ENCODE results near the gene TECTB. TPM values are rescaled to one million over a fixed set of nuclear protein-coding genes. Genes with fewer than 3 reads are reported as not detected.
"Not testable (repeated sequence)": the region's sequence is repeated elsewhere in the genome, so short reads cannot be mapped to it uniquely, and the experiment has no call there.

Gene TECTB
- not detected in 2 replicates for total RNA-seq (2014; rRNA removed)
- not detected for polyA plus RNA-seq (2012)

- no peak for DNase-seq (ENCODE audit: low read depth)
Measured at GRCh38 chr10:112283100-112283499, at the start of gene TECTB. TSS of gene TECTB (plus strand) at chr10:112283400. CDS start at chr10:112283735, 335 bp downstream.

DNA sequence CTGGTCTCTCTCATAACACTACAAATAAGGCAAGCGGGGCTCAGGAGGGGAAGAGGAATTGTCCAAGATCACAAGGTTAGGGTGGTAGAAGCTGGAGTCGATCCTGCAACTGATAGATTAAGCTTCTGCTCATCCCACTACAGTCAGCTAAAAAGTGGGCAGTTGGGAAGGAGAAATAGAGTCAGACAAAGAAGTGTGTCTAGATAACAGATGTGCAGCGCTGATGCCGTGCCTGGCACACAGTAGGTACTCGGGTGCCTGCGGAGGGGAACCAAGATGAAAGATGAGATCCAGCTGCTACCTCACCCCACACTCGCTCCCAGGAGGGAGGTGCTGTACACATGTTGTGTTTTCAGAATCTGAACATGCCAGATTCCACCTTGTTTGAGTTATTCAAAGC lies 48.1 kb upstream of the TECTB start:
- no peak for DNase-seq (ENCODE audit: low read depth)

- DNase-seq (ENCODE audit: low read depth) = no peak
Measured at GRCh38 chr10:112235920-112236319, 47.3 kb upstream of the TECTB start.

DNA sequence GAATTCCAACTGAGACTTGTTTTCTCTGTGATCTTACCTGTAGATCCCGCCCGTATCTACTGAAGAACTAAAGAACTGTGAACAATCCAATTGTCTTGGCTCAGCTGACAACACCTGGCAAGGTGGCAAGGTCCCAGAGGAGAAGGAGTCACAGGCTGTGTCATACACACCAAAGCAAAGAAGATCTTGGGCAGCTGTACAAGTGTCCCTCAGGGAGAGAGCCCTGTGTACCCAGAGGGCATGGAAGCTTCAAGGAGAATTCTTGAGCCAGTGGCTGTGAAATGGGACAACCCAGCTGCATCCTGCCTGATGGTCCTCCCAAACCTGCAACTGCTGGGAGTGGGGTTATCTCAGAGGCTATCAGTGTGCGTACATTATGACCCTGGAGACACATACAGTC lies 46.7 kb upstream of the TECTB start:
- no peak for DNase-seq (ENCODE audit: low read depth)

- DNase-seq (ENCODE audit: low read depth) = no peak
Measured at GRCh38 chr10:112239347-112239746, 43.9 kb upstream of the TECTB start.

- no peak for DNase-seq (ENCODE audit: low read depth)
Measured at GRCh38 chr10:112240441-112240840, 42.8 kb upstream of the TECTB start.

DNA sequence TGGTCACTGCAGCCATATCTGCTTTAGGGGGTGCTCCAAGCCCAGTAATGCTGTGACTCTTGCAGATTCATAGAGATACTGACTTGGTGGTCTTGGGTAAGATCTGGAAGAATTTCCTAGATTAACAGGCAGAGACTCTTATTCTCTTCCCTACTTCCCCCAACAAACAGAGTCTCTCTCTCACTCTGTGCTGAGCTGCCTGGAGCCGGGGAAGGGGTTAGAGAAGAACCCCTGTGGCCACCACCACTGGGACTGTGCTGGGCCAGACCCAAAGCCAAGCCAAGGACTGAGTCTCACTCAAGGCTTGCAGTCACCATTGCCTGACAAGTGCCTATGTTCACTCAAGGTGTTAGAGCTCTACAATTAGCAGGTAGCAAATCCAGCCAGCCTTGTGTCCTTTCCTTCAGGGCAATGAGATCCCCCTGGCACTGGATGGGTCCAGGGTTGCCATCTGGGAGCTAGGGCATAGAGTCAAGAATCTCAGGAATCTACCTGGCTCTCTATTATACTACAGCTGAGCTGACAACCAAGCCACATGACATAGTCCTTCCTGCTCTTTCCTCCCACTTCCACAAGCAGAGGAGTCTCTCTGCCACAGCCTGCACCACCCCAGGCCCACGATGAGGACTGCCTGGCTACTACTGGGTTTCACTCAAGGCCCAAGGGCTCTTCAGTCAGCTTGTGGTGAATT lies 41.4 kb upstream of the TECTB start:
- no peak for DNase-seq (ENCODE audit: low read depth)

DNA sequence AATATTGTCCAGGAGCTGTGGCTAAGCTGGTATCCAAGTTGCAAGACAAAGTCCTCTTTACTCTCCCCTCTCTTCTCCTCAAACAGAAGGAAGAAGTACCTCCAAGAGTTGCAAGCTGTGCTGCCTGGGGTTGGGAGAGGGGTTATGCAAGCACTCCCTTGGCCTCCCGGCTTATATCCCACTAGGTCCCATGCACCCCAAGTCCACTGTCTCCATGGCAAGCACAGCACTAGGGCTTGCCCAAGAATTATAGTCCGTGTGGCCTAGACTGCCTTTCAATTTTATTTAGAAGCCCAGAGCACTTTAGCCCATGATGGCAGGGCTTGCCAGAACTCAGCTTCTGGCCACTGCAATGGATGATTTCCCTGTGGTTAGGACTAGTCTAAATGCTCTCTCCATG lies 40.4 kb upstream of the TECTB start:
- DNase-seq (ENCODE audit: low read depth) = no peak

GRCh38 chr10:112243713-112244112 lies 39.5 kb upstream of the TECTB start:
- no peak for DNase-seq (ENCODE audit: low read depth)

DNA sequence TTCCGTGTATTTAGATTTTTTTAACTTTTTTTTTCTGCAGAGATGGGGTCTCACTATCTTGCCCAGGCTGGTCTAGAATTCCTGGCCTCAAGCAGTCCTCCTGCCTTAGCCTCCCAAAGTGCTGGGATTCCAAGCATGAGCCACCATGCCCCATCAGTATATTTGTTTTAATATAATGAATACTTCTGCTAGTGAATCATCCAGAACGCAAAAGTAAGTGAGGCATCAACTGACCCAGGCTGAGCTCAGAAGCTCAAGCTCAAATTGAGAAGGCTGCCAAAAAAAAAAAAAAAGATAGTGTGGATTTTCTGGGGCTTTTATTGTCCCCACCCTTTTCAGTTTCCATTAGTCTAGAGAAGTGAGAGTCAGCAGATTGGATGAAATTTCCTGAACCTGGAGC lies 39.0 kb upstream of the TECTB start:
- no peak for DNase-seq (ENCODE audit: low read depth)

GRCh38 chr10:112247791-112248190 lies 35.4 kb upstream of the TECTB start:
- no peak for DNase-seq (ENCODE audit: low read depth)

DNA sequence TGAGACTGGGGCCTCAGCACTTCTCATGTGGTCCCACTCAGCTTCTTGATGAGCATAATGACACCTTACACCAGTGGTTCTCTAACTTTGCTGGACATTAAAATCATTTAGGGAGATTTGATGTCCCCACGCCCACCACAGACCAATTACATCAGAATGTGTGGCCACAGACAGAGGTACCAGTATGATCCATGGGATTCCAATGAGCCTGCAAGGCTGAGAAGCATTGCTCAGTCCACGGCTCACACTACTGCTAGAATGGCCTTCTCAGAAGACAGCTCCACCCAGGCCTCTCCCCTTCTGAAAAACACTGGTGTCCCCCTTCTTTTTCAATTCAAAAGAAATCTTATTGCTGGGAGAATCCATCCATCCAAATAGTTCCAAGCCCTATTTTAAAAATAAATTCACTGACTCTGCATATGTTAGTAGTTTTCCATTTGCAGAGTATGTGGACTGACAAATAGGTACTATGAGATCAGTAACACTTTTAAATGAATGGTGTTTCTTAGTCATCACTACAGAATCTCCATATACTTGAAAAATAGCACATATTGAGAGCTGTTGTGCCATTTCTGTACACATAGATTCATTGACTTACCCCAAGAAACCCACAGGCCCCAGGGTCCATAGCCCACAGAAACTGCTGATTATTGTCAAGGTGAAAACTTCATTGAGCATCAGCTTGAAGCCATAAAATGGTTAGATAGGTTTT lies 34.5 kb upstream of the TECTB start:
- DNase-seq (ENCODE audit: low read depth) = no peak

- DNase-seq (ENCODE audit: low read depth) = no peak
Measured at GRCh38 chr10:112249722-112250121, 33.5 kb upstream of the TECTB start.

GRCh38 chr10:112250555-112250954 lies 32.6 kb upstream of the TECTB start:
- DNase-seq (ENCODE audit: low read depth) = no peak

DNA sequence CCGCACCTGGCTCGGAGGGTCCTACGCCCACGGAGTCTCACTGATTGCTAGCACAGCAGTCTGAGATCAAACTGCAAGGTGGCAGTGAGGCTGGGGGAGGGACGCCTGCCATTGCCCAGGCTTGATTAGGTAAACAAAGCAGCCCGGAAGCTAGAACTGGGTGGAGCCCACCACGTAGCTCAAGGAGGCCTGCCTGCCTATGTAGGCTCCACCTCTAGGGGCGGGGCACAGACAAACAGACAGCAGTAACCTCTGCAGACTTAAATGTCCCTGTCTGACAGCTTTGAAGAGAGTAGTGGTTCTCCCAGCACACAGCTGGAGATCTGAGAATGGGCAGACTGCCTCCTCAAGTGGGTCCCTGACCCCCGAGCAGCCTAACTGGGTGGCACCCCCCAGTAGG lies 32.0 kb upstream of the TECTB start:
- DNase-seq (ENCODE audit: low read depth) = not testable (repeated sequence)

- no peak for DNase-seq (ENCODE audit: low read depth)
Measured at GRCh38 chr10:112258407-112258806, 24.8 kb upstream of the TECTB start.

DNA sequence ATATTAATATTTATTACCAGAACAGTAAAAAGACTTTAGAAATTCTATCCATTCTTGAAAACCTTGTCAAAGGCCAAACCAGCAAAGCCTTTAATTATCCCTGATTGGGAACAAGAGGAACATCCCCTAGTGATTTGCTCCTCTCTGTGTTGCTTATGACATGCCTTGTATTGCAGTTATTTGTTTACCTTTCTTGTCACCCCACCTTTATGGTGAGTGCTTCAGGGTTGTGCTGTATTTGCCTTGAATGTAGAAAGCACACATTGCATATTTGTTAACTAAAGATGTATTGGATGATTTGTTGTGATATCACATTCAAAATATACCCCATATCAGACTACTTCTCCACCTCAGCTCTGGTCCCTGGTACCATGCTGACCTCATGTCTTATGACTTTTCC lies 23.5 kb upstream of the TECTB start:
- DNase-seq (ENCODE audit: low read depth) = no peak

DNA sequence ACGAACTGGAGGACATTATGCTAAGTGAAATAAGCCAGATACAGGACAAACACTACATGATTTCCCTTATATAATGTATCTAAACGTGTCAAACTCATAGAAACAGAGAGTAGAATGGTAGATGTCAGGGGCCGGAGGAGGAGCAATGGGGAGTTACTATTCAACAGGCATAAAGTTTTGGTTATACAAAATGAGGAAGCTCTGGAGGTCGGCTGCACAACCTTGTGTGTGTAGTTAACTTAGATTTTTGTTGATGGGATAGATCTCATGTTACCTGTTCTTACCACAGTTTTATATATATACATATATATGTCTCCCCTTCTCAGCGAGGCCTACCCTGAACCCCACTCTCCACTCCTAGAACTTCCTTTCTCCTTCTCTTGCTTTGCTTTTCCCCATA lies 22.4 kb upstream of the TECTB start:
- no peak for DNase-seq (ENCODE audit: low read depth)

DNA sequence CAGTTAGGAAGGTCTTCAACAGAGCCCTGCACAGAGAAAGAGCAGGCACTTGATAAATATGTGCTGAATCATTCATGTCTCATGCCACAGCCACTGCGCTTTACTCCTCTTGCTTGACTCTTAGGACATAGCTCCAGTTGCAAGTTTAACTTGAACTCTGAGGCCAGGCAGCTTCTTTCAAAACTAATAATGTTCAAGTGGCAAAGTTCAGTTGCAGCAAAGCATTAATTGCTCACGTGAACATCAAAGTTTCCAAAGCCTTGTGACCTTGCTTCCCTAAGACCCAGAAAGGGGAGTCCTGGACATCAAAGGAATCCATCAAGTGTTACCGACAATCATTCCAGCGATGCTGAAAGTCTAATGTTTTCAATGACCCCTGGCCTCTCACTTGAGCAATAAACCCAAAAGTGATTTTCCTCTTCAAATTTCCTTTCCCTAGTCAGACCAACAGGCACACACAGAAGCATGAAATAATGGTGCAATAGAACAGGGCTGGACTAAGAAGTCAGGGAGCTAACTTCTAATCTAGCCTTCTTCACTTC lies 21.8 kb upstream of the TECTB start:
- DNase-seq (ENCODE audit: low read depth) = no peak

DNA sequence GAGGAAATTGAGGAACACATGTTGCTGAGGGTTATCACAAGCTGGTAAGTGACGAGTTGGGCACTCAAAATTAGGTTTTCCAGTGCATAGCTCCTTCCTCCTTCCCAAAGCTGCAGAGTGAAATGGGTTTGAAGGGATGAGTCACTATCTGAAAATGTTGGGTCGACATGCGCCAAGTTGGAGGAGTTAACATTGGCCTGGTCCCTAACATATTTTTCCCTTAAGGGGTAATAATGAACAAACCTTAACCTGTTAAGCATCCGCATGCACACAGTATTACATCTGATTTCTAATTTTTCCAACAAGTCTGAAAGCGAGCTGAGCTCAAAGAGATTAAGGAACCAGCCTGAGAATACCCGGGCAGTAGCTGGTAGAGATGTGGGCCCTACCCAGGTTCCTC lies 20.7 kb upstream of the TECTB start:
- DNase-seq (ENCODE audit: low read depth) = no peak

GRCh38 chr10:112265745-112266144 lies 17.5 kb upstream of the TECTB start:
- DNase-seq (ENCODE audit: low read depth) = no peak

GRCh38 chr10:112269266-112269665 lies 13.9 kb upstream of the TECTB start:
- no peak for DNase-seq (ENCODE audit: low read depth)

- peak; percentile 25 for DNase-seq (ENCODE audit: low read depth)
Measured at GRCh38 chr10:112271982-112272381, 11.2 kb upstream of the TECTB start.
